A549 (cell line): ENCODE results near the gene CENPL. TPM values are rescaled to one million over a fixed set of nuclear protein-coding genes. Genes with fewer than 3 reads are reported as not detected.

Experiments used
- ATAC-seq, 2 experiments: fragments of 200-7000 bp in 1 of 2; fragments of >200 bp in 1 of 2; cut with Nextera tagmentation in 1 of 2; cut with Tn5 transposase in 1 of 2; 3 replicates each; pipeline versions ENCODE4 v1.8.0 to v1.9.1; 2018 to 2020; ENCODE audit warnings: mild to moderate bottlenecking in 1 of 2, moderate library complexity in 1 of 2
- CTCF ChIA-PET: fragments of 300-600 bp; sonication (Branson Sonifier 250); formaldehyde crosslinking; extraction: SDS; loops from one replicate; lab custom pipeline; 2021; ENCODE audit warnings: antibody characterized with exemption, inconsistent platforms; lab: Yijun Ruan, JAX
- POLR2A ChIA-PET: fragments of 350-600 bp; formaldehyde crosslinking; extraction: SDS; loops from one replicate; lab custom pipeline; 2021; ENCODE audit warnings: antibody characterized with exemption, inconsistent platforms; lab: Yijun Ruan, JAX
- DNase-seq, 2 experiments: peaks; one replicate each; pipeline versions ENCODE4 v3.0.0 to v3.0.0-alpha.2; 2011 to 2016; ENCODE audit warnings: low read depth in 1 of 2, low spot score in 1 of 2
- FAIRE-seq: peaks from 2 replicates; lab custom pipeline; 2011; peaks lifted over from hg19 to GRCh38; lab: Jason Lieb, UNC
- H3K27ac ChIP-seq, 2 experiments: fragments of >200 bp; sonication (Bioruptor Twin); formaldehyde crosslinking; 3 replicates each; pipeline ENCODE4 v1.5.1; 2016 to 2017
- H3K4me1 ChIP-seq: fragments of >200 bp; sonication (Bioruptor Twin); formaldehyde crosslinking; 3 replicates; pipeline ENCODE4 v1.6.1; 2016
- H3K4me2 ChIP-seq: fragments of >200 bp; sonication (Bioruptor Twin); formaldehyde crosslinking; 3 replicates; pipeline ENCODE4 v1.6.1; 2016
- H3K4me3 ChIP-seq: fragments of >200 bp; sonication (Bioruptor Twin); formaldehyde crosslinking; 3 replicates; pipeline ENCODE4 v1.5.1; 2016
- H3K9me3 ChIP-seq: fragments of >200 bp; sonication (Bioruptor Twin); formaldehyde crosslinking; 3 replicates; pipeline ENCODE4 v1.6.1; 2016
- ATOH8 ChIP-seq: fragments of 250-450 bp; sonication (Bioruptor Pico); IDR thresholded peaks from 2 replicates; pipeline ENCODE4 v1.5.0; 2020; ENCODE audit warnings: low read depth, mild to moderate bottlenecking, moderate library complexity
- BHLHE40 ChIP-seq: IDR thresholded peaks from 2 replicates; pipeline ENCODE4 v1.6.1; 2012; ENCODE audit warnings: low read depth, low read length, inconsistent platforms
- CBX2 ChIP-seq: fragments of 200-600 bp; sonication (generic); IDR thresholded peaks from 2 replicates; pipeline ENCODE4 v1.6.1; 2016; ENCODE audit warnings: low read depth, mild to moderate bottlenecking, borderline replicate concordance
- CBX8 ChIP-seq: fragments of 200-600 bp; sonication (generic); IDR thresholded peaks from 2 replicates; pipeline ENCODE4 v1.6.1; 2016
- CEBPB ChIP-seq, 2 experiments: fragments of >200 bp in 1 of 2; sonication (Bioruptor Twin) in 1 of 2; formaldehyde crosslinking in 1 of 2; IDR thresholded peaks; 2 replicates each; pipeline ENCODE4 v1.6.1; 2012 to 2016
- CHD4 ChIP-seq: fragments of 200-600 bp; sonication (generic); IDR thresholded peaks from 2 replicates; pipeline ENCODE4 v1.6.1; 2016; ENCODE audit warnings: antibody characterized with exemption, mild to moderate bottlenecking, borderline replicate concordance
- EHMT2 ChIP-seq: fragments of 200-600 bp; sonication (generic); IDR thresholded peaks from 2 replicates; pipeline ENCODE4 v1.6.1; 2016; ENCODE audit warnings: antibody characterized with exemption, low read depth, mild to moderate bottlenecking, moderate library complexity
- EP300 ChIP-seq, 2 experiments: fragments of >200 bp; sonication (Bioruptor Twin); formaldehyde crosslinking; IDR thresholded peaks; 2 replicates in 1 of 2; 3 replicates in 1 of 2; pipeline ENCODE4 v1.6.1; 2016 to 2017
- FOSB ChIP-seq: fragments of 250-450 bp; sonication (Bioruptor Pico); IDR thresholded peaks from 2 replicates; pipeline ENCODE4 v1.5.0; 2020; ENCODE audit warnings: mild to moderate bottlenecking, moderate library complexity
- FOSL2 ChIP-seq, 2 experiments: fragments of 450-650 bp in 1 of 2; fragments of >200 bp in 1 of 2; sonication (Bioruptor Twin) in 1 of 2; formaldehyde crosslinking; IDR thresholded peaks; 2 replicates each; pipeline versions ENCODE4 v1.5.0 to v1.6.1; 2016 to 2020; ENCODE audit warnings: mild to moderate bottlenecking in 1 of 2, moderate library complexity in 1 of 2
- GATA3 ChIP-seq: IDR thresholded peaks from 2 replicates; pipeline ENCODE4 v1.6.1; 2012; ENCODE audit warnings: borderline replicate concordance
- HDAC2 ChIP-seq: fragments of 200-600 bp; sonication (generic); IDR thresholded peaks from 2 replicates; pipeline ENCODE4 v1.6.1; 2016
- HOXA7 ChIP-seq: fragments of 250-450 bp; sonication (Bioruptor Pico); IDR thresholded peaks from 2 replicates; pipeline ENCODE4 v1.5.0; 2020; ENCODE audit warnings: mild to moderate bottlenecking, moderate library complexity
- HOXB5 ChIP-seq: fragments of 250-450 bp; sonication (Bioruptor Pico); IDR thresholded peaks from 2 replicates; pipeline ENCODE4 v1.5.0; 2020; ENCODE audit warnings: mild to moderate bottlenecking, moderate library complexity
- JUN ChIP-seq, 2 experiments: fragments of >200 bp; sonication (Bioruptor Twin); formaldehyde crosslinking; IDR thresholded peaks; 2 replicates in 1 of 2; 3 replicates in 1 of 2; pipeline ENCODE4 v1.6.1; 2016 to 2017
- JUNB ChIP-seq: fragments of >200 bp; sonication (Bioruptor Twin); formaldehyde crosslinking; IDR thresholded peaks from 2 replicates; pipeline ENCODE4 v1.6.1; 2016
- KDM5A ChIP-seq: fragments of 200-600 bp; sonication (generic); IDR thresholded peaks from 2 replicates; pipeline ENCODE4 v1.6.1; 2016; ENCODE audit warnings: antibody characterized with exemption, mild to moderate bottlenecking
- MAX ChIP-seq: IDR thresholded peaks from 2 replicates; pipeline ENCODE4 v1.6.1; 2012
- NPAS2 ChIP-seq: fragments of 250-450 bp; sonication (Bioruptor Pico); IDR thresholded peaks from 2 replicates; pipeline ENCODE4 v1.8.0; 2022; ENCODE audit warnings: mild to moderate bottlenecking, moderate library complexity, borderline replicate concordance
- PBX3 ChIP-seq: IDR thresholded peaks from 2 replicates; pipeline ENCODE4 v1.6.1; 2012
- PHF8 ChIP-seq: fragments of 200-600 bp; sonication (generic); IDR thresholded peaks from 2 replicates; pipeline ENCODE4 v1.6.1; 2016; ENCODE audit warnings: low read depth, mild to moderate bottlenecking, antibody characterized with exemption, moderate library complexity, borderline replicate concordance
- RAD21 ChIP-seq, 2 experiments: fragments of >200 bp in 1 of 2; sonication (Bioruptor Twin) in 1 of 2; formaldehyde crosslinking in 1 of 2; IDR thresholded peaks in 1 of 2; conservative IDR thresholded peaks in 1 of 2; 2 replicates in 1 of 2; 3 replicates in 1 of 2; pipeline ENCODE4 v1.6.1; 2012 to 2018; ENCODE audit warnings: inconsistent platforms in 1 of 2
- RCOR1 ChIP-seq: fragments of 150-350 bp; IDR thresholded peaks from 2 replicates; pipeline ENCODE4 v1.6.1; 2014; ENCODE audit warnings: antibody characterized with exemption, low read length, low read depth
- RFX5 ChIP-seq: fragments of 450-650 bp; IDR thresholded peaks from 2 replicates; pipeline ENCODE4 v1.7.1; 2014; ENCODE audit warnings: antibody characterized with exemption, mild to moderate bottlenecking, moderate library complexity
- SREBF2 ChIP-seq: fragments of 450-650 bp; IDR thresholded peaks from 2 replicates; pipeline ENCODE4 v1.6.1; 2014; ENCODE audit warnings: mild to moderate bottlenecking, moderate library complexity
- TP53 ChIP-seq: fragments of 250-450 bp; sonication (Bioruptor Pico); IDR thresholded peaks from 2 replicates; pipeline ENCODE4 v1.5.0; 2021; ENCODE audit warnings: mild to moderate bottlenecking, moderate library complexity
- ZC3H11A ChIP-seq: fragments of 450-650 bp; IDR thresholded peaks from 2 replicates; pipeline ENCODE4 v1.6.1; 2014; ENCODE audit warnings: antibody characterized with exemption, mild to moderate bottlenecking
- ZFP36 ChIP-seq: fragments of 450-650 bp; IDR thresholded peaks from 2 replicates; pipeline ENCODE4 v1.6.1; 2014; ENCODE audit warnings: borderline replicate concordance; ENCODE audit not compliant: partially characterized antibody
- WGBS: methylation state at CpG from one replicate; pipeline ENCODE4 v1.1.6; 2017; ENCODE audit errors: missing lambda C conversion rate; 5-methylcytosine and 5-hydroxymethylcytosine counted together
- polyA plus RNA-seq, 4 experiments: library from polyadenylated mRNA; depleted of rRNA in 3 of 4; stranded (reverse); fragments of >200 nt; fragmentation: RNase III in 1 of 4; extraction: RNeasy Plus Mini Kit Qiagen cat#74134 plus additional on column Dnase treatment in 1 of 4; gene quantifications; 2 replicates in 3 of 4; 3 replicates in 1 of 4; pipeline ENCODE4 v1.2.3, GENCODE V29; 2011 to 2017
- TF ChIP-seq, protein P1 (sequence below): fragments of 250-450 bp; sonication (Bioruptor Pico); IDR thresholded peaks from 2 replicates; pipeline ENCODE4 v1.5.0; 2021; ENCODE audit warnings: mild to moderate bottlenecking, moderate library complexity, borderline replicate concordance
- TF ChIP-seq, protein P2 (sequence below): fragments of 450-650 bp; IDR thresholded peaks from 2 replicates; pipeline ENCODE4 v1.6.1; 2014; ENCODE audit warnings: antibody characterized with exemption

CENPL gene
- polyA plus RNA-seq, 2 of the 4 experiments (the other 2 are of a cell fraction): 10.8 to 20.2 TPM

DNA sequence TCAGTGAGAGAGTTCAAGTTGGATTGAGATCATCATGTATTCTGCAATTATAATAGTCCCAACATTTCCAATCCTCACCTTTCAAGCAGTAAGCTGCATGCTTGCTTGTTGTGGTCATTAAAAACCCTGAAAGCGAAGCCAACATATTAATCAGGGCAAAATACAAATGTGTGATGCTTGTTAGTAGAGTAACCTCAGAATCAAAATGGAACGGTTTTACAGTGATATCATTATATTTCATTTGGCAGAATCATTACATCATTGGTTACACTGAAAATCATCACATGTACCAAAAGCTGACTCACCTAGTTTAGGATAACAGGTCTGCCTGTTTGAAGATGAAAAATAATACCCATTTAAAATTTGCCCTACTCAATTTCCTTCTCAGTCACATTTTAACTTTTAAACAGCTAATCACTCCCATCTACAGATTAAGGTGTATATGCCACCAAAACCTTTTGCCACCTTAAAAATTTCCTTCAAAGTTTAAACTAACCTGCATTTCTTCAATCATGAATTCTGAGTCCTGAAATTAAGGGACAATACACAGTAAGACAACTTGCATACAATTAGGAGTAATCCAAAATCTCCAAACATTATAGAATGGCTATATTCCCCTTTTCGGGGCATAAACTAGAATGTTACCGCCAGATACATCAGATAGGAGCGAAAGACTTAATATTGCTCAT, 39.6 kb upstream of the CENPL start:
- 65% methylated on average over 5 of the region's 5 CpGs for WGBS
- ATAC-seq: no peak
- CTCF ChIA-PET: interaction anchor here (1.2 kb wide), 1 partner anchor 16 kb away, joined by 3 read pairs; no protein-coding TSS in a partner anchor
- POLR2A ChIA-PET: interaction anchor here (0.6 to 1.1 kb wide), 2 partner anchors 40 to 169 kb away, joined by 3 read pairs; no protein-coding TSS in a partner anchor
- TF ChIP-seq, protein P1, sequence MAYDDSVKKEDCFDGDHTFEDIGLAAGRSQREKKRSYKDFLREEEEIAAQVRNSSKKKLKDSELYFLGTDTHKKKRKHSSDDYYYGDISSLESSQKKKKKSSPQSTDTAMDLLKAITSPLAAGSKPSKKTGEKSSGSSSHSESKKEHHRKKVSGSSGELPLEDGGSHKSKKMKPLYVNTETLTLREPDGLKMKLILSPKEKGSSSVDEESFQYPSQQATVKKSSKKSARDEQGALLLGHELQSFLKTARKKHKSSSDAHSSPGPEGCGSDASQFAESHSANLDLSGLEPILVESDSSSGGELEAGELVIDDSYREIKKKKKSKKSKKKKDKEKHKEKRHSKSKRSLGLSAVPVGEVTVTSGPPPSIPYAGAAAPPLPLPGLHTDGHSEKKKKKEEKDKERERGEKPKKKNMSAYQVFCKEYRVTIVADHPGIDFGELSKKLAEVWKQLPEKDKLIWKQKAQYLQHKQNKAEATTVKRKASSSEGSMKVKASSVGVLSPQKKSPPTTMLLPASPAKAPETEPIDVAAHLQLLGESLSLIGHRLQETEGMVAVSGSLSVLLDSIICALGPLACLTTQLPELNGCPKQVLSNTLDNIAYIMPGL (CRISPR knock-in tag): 0 out of 2 replicates have a peak, but pooled peaks have one; percentile 39
- TF ChIP-seq RCOR1 (no peak), FOSB (CRISPR knock-in tag) (peak; percentile 78; the same call in 1 of the 2 replicates), FOSL2 (IDR thresholded peaks at IDR 0.05) (no peak), FOSL2 (CRISPR knock-in tag; IDR thresholded peaks at IDR 0.05) (peak; percentile 57), HOXA7 (CRISPR knock-in tag) (peak; percentile 85), TP53 (CRISPR knock-in tag) (no peak)
- peak overlapping the region; percentile 97 for H3K4me3 ChIP-seq
- H3K27ac ChIP-seq: peak overlapping the region; percentile 96 to 97; a peak in 4 of 6 replicates
- peaks cover 25% of the 10 kb centered on the region for H3K4me1 ChIP-seq
- no peak for FAIRE-seq
- H3K9me3 ChIP-seq: no peaks in the 10 kb centered on the region
- DNase-seq: no peak
- peak overlapping the region; percentile 78 for H3K4me2 ChIP-seq

DNA sequence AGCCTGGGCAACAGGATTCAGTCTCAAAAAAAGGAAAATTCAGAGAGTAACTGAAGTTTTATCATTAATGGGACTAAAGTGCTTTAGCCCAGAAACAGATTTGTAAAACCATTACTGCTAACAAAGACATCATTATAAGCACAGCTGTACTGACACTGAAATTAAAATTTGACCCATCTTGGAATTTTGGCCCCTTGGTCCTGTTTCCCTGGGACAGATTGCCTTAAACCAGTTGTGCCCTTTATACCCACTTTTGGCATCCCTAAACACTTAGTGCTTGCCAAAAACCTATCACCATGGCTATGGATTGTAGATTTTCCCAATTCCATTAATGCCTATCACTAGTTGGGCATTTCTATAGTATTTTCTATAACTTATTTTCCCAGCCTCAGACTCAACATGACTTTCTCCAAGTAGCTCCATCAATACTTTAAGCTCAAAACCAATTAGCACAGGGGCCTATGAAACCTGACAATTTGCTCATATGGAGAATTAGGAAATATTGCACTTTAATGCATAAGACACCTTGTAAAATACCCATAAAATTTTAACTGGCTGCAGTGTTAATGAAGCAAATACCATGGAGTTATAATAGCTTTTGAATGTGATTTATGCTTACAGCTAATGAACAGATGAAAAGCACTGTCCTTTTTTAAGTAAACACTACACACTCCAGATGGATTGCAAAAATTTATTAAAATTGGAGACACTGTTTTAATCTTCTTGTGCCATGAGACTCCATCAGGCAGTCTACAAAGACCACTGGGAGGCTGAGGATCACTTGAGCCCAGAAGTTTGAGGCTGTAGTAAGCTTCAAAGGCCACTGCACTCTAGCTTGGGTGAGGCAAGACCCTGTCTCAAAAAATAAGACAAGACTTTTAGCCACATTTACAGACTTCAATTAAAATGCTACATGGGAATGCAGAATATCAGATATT, 38.8 kb upstream of the CENPL start:
- H3K4me2 ChIP-seq: peak overlapping the region; percentile 78
- peak overlapping the region in 1 of 2 experiments; percentile 97; a peak in 3 of 6 replicates for H3K27ac ChIP-seq
- ATAC-seq (no peak), FAIRE-seq (no peak), DNase-seq (no peak)
- H3K4me1 ChIP-seq: peaks cover 24% of the 10 kb centered on the region
- H3K9me3 ChIP-seq: no peaks in the 10 kb centered on the region
- ChIA-PET CTCF (interaction anchor here (0.9 to 1.4 kb wide), 2 partner anchors 354 to 434 kb away, joined by 3 to 5 read pairs; no protein-coding TSS in a partner anchor), POLR2A (no interaction called here)
- H3K4me3 ChIP-seq: peak overlapping the region; percentile 97; the same call in 1 of the 3 replicates
- TF ChIP-seq CBX2 (no peak), CBX8 (no peak), ATOH8 (0 out of 2 replicates have a peak, but pooled peaks have one; percentile 27), ZC3H11A (no peak), CEBPB (IDR thresholded peaks at IDR 0.05) (no peak), KDM5A (no peak), BHLHE40 (no peak), GATA3 (no peak), PBX3 (0 out of 2 replicates have a peak, but pooled peaks have one; percentile 2), CHD4 (no peak), PHF8 (no peak), HOXA7 (CRISPR knock-in tag) (peak; percentile 97), JUN (IDR thresholded peaks at IDR 0.05) (peak; percentile 8 to 9; a peak in 2 of 5 replicates), ZFP36 (no peak), EHMT2 (no peak), SREBF2 (no peak), HDAC2 (no peak), JUNB (no peak), RAD21 (conservative IDR thresholded peaks at IDR 0.05 in 1 of 2, IDR thresholded peaks at IDR 0.05 in 1 of 2) (no peak), MAX (no peak), NPAS2 (CRISPR knock-in tag) (no peak), EP300 (IDR thresholded peaks at IDR 0.05) (no peak), RFX5 (no peak), HOXB5 (peak; percentile 29; the same call in 1 of the 2 replicates)
- TF ChIP-seq, protein P2, sequence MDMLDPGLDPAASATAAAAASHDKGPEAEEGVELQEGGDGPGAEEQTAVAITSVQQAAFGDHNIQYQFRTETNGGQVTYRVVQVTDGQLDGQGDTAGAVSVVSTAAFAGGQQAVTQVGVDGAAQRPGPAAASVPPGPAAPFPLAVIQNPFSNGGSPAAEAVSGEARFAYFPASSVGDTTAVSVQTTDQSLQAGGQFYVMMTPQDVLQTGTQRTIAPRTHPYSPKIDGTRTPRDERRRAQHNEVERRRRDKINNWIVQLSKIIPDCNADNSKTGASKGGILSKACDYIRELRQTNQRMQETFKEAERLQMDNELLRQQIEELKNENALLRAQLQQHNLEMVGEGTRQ: no peak
